NCI-H526 treated with DMSO at 0.1 percent for 48 hours (cell line): ENCODE results near the gene ZC3H12C.
"Not testable (repeated sequence)": the region's sequence is repeated elsewhere in the genome, so short reads cannot be mapped to it uniquely, and the experiment has no call there.

ENCODE experiments used
- DNase-seq: peaks from one replicate; lab custom pipeline; 2025; lab: John Stamatoyannopoulos, UW

The ZC3H12C gene

GRCh38 chr11:110092515-110093406 is at the start of gene ZC3H12C:
ZC3H12C (plus strand) TSS chr11:110093392; CDS start chr11:110093412, 20 bp downstream.
- DNase-seq: peak; percentile 94

GRCh38 chr11:110044226-110044968 is 48.8 kb upstream of the ZC3H12C start:
- DNase-seq: no peak

GRCh38 chr11:110046775-110047380 is 46.3 kb upstream of the ZC3H12C start:
- no peak for DNase-seq

- DNase-seq: no peak
Measured at GRCh38 chr11:110049501-110050200, 43.5 kb upstream of the ZC3H12C start.

- no peak for DNase-seq
Measured at GRCh38 chr11:110050201-110050506, 43.0 kb upstream of the ZC3H12C start.

GRCh38 chr11:110053848-110054414 is 39.3 kb upstream of the ZC3H12C start:
- DNase-seq: no peak

GRCh38 chr11:110056956-110057355 is 36.2 kb upstream of the ZC3H12C start:
- no peak for DNase-seq

GRCh38 chr11:110059706-110060463 is 33.3 kb upstream of the ZC3H12C start:
- no peak for DNase-seq

GRCh38 chr11:110061296-110061695 is 31.9 kb upstream of the ZC3H12C start:
- DNase-seq: peak; percentile 93

GRCh38 chr11:110062247-110062646 is 30.9 kb upstream of the ZC3H12C start:
- no peak for DNase-seq

GRCh38 chr11:110065189-110065588 is 28.0 kb upstream of the ZC3H12C start:
- DNase-seq: no peak

- not testable (repeated sequence) for DNase-seq
Measured at GRCh38 chr11:110068001-110068400, 25.2 kb upstream of the ZC3H12C start.

GRCh38 chr11:110069158-110069737 is 23.9 kb upstream of the ZC3H12C start:
- DNase-seq: no peak

- no peak for DNase-seq
Measured at GRCh38 chr11:110070176-110070575, 23.0 kb upstream of the ZC3H12C start.

- no peak for DNase-seq
Measured at GRCh38 chr11:110071197-110071596, 22.0 kb upstream of the ZC3H12C start.

GRCh38 chr11:110072930-110073329 is 20.3 kb upstream of the ZC3H12C start:
- no peak for DNase-seq

- no peak for DNase-seq
Measured at GRCh38 chr11:110074499-110074898, 18.7 kb upstream of the ZC3H12C start.

- no peak for DNase-seq
Measured at GRCh38 chr11:110075105-110075846, 17.9 kb upstream of the ZC3H12C start.

GRCh38 chr11:110075847-110076208 is 17.4 kb upstream of the ZC3H12C start:
- no peak for DNase-seq

GRCh38 chr11:110076371-110076965 is 16.7 kb upstream of the ZC3H12C start:
- DNase-seq: peak; percentile 78
